A549 (cell line): ENCODE measurements around the gene EME2. TPM values are rescaled to one million over a fixed set of nuclear protein-coding genes. Genes with fewer than 3 reads are reported as not detected.

Source experiments
- ATAC-seq, 2 experiments: fragments of 200-7000 bp in 1 of 2; fragments of >200 bp in 1 of 2; cut with Nextera tagmentation in 1 of 2; cut with Tn5 transposase in 1 of 2; 3 replicates each; pipeline versions ENCODE4 v1.8.0 to v1.9.1; 2018 to 2020; ENCODE audit warnings: mild to moderate bottlenecking in 1 of 2, moderate library complexity in 1 of 2
- CTCF ChIA-PET: fragments of 300-600 bp; sonication (Branson Sonifier 250); formaldehyde crosslinking; extraction: SDS; loops from one replicate; lab custom pipeline; 2021; ENCODE audit warnings: antibody characterized with exemption, inconsistent platforms; lab: Yijun Ruan, JAX
- POLR2A ChIA-PET: fragments of 350-600 bp; formaldehyde crosslinking; extraction: SDS; loops from one replicate; lab custom pipeline; 2021; ENCODE audit warnings: antibody characterized with exemption, inconsistent platforms; lab: Yijun Ruan, JAX
- DNase-seq, 2 experiments: peaks; one replicate each; pipeline versions ENCODE4 v3.0.0 to v3.0.0-alpha.2; 2011 to 2016; ENCODE audit warnings: low read depth in 1 of 2, low spot score in 1 of 2
- FAIRE-seq: peaks from 2 replicates; lab custom pipeline; 2011; peaks lifted over from hg19 to GRCh38; lab: Jason Lieb, UNC
- H3K27ac ChIP-seq, 2 experiments: fragments of >200 bp; sonication (Bioruptor Twin); formaldehyde crosslinking; 3 replicates each; pipeline ENCODE4 v1.5.1; 2016 to 2017
- H3K4me1 ChIP-seq: fragments of >200 bp; sonication (Bioruptor Twin); formaldehyde crosslinking; 3 replicates; pipeline ENCODE4 v1.6.1; 2016
- H3K4me2 ChIP-seq: fragments of >200 bp; sonication (Bioruptor Twin); formaldehyde crosslinking; 3 replicates; pipeline ENCODE4 v1.6.1; 2016
- H3K4me3 ChIP-seq: fragments of >200 bp; sonication (Bioruptor Twin); formaldehyde crosslinking; 3 replicates; pipeline ENCODE4 v1.5.1; 2016
- H3K9me3 ChIP-seq: fragments of >200 bp; sonication (Bioruptor Twin); formaldehyde crosslinking; 3 replicates; pipeline ENCODE4 v1.6.1; 2016
- ATOH8 ChIP-seq: fragments of 250-450 bp; sonication (Bioruptor Pico); IDR thresholded peaks from 2 replicates; pipeline ENCODE4 v1.5.0; 2020; ENCODE audit warnings: low read depth, mild to moderate bottlenecking, moderate library complexity
- BHLHE40 ChIP-seq: IDR thresholded peaks from 2 replicates; pipeline ENCODE4 v1.6.1; 2012; ENCODE audit warnings: low read depth, low read length, inconsistent platforms
- CBX8 ChIP-seq: fragments of 200-600 bp; sonication (generic); IDR thresholded peaks from 2 replicates; pipeline ENCODE4 v1.6.1; 2016
- CHD4 ChIP-seq: fragments of 200-600 bp; sonication (generic); IDR thresholded peaks from 2 replicates; pipeline ENCODE4 v1.6.1; 2016; ENCODE audit warnings: antibody characterized with exemption, mild to moderate bottlenecking, borderline replicate concordance
- E2F6 ChIP-seq: IDR thresholded peaks from 2 replicates; pipeline ENCODE4 v1.6.1; 2012; ENCODE audit warnings: low read depth, borderline replicate concordance
- FOSL2 ChIP-seq, 2 experiments: fragments of 450-650 bp in 1 of 2; fragments of >200 bp in 1 of 2; sonication (Bioruptor Twin) in 1 of 2; formaldehyde crosslinking; IDR thresholded peaks; 2 replicates each; pipeline versions ENCODE4 v1.5.0 to v1.6.1; 2016 to 2020; ENCODE audit warnings: mild to moderate bottlenecking in 1 of 2, moderate library complexity in 1 of 2
- GATA3 ChIP-seq: IDR thresholded peaks from 2 replicates; pipeline ENCODE4 v1.6.1; 2012; ENCODE audit warnings: borderline replicate concordance
- HDAC2 ChIP-seq: fragments of 200-600 bp; sonication (generic); IDR thresholded peaks from 2 replicates; pipeline ENCODE4 v1.6.1; 2016
- JUN ChIP-seq, 2 experiments: fragments of >200 bp; sonication (Bioruptor Twin); formaldehyde crosslinking; IDR thresholded peaks; 2 replicates in 1 of 2; 3 replicates in 1 of 2; pipeline ENCODE4 v1.6.1; 2016 to 2017
- KDM1A ChIP-seq: fragments of 200-600 bp; sonication (generic); IDR thresholded peaks from 2 replicates; pipeline ENCODE4 v1.6.1; 2016; ENCODE audit warnings: low read depth, mild to moderate bottlenecking
- MAFK ChIP-seq: fragments of 450-650 bp; IDR thresholded peaks from 2 replicates; pipeline ENCODE4 v1.6.1; 2014; ENCODE audit not compliant: partially characterized antibody
- REST ChIP-seq: fragments of 200-600 bp; sonication (generic); IDR thresholded peaks from 2 replicates; pipeline ENCODE4 v1.6.1; 2016; ENCODE audit warnings: antibody characterized with exemption, mild to moderate bottlenecking, moderate library complexity
- SMC3 ChIP-seq: fragments of >200 bp; sonication (Bioruptor Twin); formaldehyde crosslinking; IDR thresholded peaks from 3 replicates; pipeline ENCODE4 v1.6.1; 2018; ENCODE audit warnings: inconsistent platforms
- SREBF2 ChIP-seq: fragments of 450-650 bp; IDR thresholded peaks from 2 replicates; pipeline ENCODE4 v1.6.1; 2014; ENCODE audit warnings: mild to moderate bottlenecking, moderate library complexity
- ZFP36 ChIP-seq: fragments of 450-650 bp; IDR thresholded peaks from 2 replicates; pipeline ENCODE4 v1.6.1; 2014; ENCODE audit warnings: borderline replicate concordance; ENCODE audit not compliant: partially characterized antibody
- ZSCAN20 ChIP-seq: fragments of 250-450 bp; sonication (Bioruptor Pico); IDR thresholded peaks from 2 replicates; pipeline ENCODE4 v1.8.0; 2022; ENCODE audit warnings: mild to moderate bottlenecking, moderate library complexity
- WGBS: methylation state at CpG from one replicate; pipeline ENCODE4 v1.1.6; 2017; ENCODE audit errors: missing lambda C conversion rate; 5-methylcytosine and 5-hydroxymethylcytosine counted together
- polyA plus RNA-seq, 4 experiments: library from polyadenylated mRNA; depleted of rRNA in 3 of 4; stranded (reverse); fragments of >200 nt; fragmentation: RNase III in 1 of 4; extraction: RNeasy Plus Mini Kit Qiagen cat#74134 plus additional on column Dnase treatment in 1 of 4; gene quantifications; 2 replicates in 3 of 4; 3 replicates in 1 of 4; pipeline ENCODE4 v1.2.3, GENCODE V29; 2011 to 2017

The EME2 gene
- polyA plus RNA-seq, 2 of the 4 experiments (the other 2 are of a cell fraction) = 2.9 to 16.5 TPM

GRCh38 chr16:1745900-1746692 lies 26.5 kb upstream of the EME2 start:
- DNase-seq (no peak), FAIRE-seq (no peak), ATAC-seq (peak in 1 of 2 experiments; percentile 23; a peak in 3 of 6 replicates)
- ChIA-PET POLR2A (interaction anchor here (0.5 to 1.8 kb wide), 7 partner anchors 9 to 55 kb away, joined by 3 to 19 read pairs (median 4); partner anchors contain the start of genes EME2, MAPK8IP3 and MRPS34), CTCF (interaction anchor here (0.8 to 4.0 kb wide), 14 partner anchors 12 to 402 kb away, joined by 3 to 13 read pairs (median 4); partner anchors contain the start of genes EME2, MAPK8IP3 and MRPS34)
- no peak for TF ChIP-seq SREBF2
- no peak for TF ChIP-seq KDM1A
- TF ChIP-seq FOSL2 (IDR thresholded peaks at IDR 0.05) = no peak
- 0 out of 2 replicates have a peak, but pooled peaks have one; percentile 6 for TF ChIP-seq FOSL2 (CRISPR knock-in tag; IDR thresholded peaks at IDR 0.05)
- Histone ChIP-seq H3K27ac (peak overlapping the region; percentile 72 to 78), H3K9me3 (no peaks in the 10 kb centered on the region), H3K4me2 (peak overlapping the region; percentile 65), H3K4me1 (peaks cover 22% of the 10 kb centered on the region), H3K4me3 (no peak overlapping the region)
- WGBS = 86% methylated on average over 25 of the region's 29 CpGs

GRCh38 chr16:1746693-1747195 lies 25.9 kb upstream of the EME2 start:
- WGBS = 56% methylated on average over 27 of the region's 31 CpGs
- peak; percentile 60 to 74 for ATAC-seq

GRCh38 chr16:1747934-1748333 lies 24.7 kb upstream of the EME2 start:
- DNase-seq (no peak), ATAC-seq (no peak), FAIRE-seq (no peak)
- 96% methylated on average over 4 of the region's 11 CpGs for WGBS
- no peak overlapping the region for H3K27ac ChIP-seq
- peaks cover 22% of the 10 kb centered on the region for H3K4me1 ChIP-seq
- H3K4me2 ChIP-seq = no peak overlapping the region
- CTCF ChIA-PET = interaction anchor here (1.1 to 4.0 kb wide), 4 partner anchors 17 to 57 kb away, joined by 3 to 13 read pairs (median 4); partner anchors contain the start of genes EME2, MAPK8IP3 and MRPS34
- H3K4me3 ChIP-seq = no peak overlapping the region
- no peaks in the 10 kb centered on the region for H3K9me3 ChIP-seq
- POLR2A ChIA-PET = interaction anchor here (1.1 kb wide), 1 partner anchor 42 kb away, joined by 3 read pairs; the partner anchor contains the start of gene MAPK8IP3
- no peak for TF ChIP-seq REST
- TF ChIP-seq MAFK = no peak
- TF ChIP-seq ZFP36 = no peak
- TF ChIP-seq GATA3 = no peak
- TF ChIP-seq ZSCAN20 (CRISPR knock-in tag) = no peak
- TF ChIP-seq BHLHE40 = no peak
- no peak for TF ChIP-seq ATOH8 (CRISPR knock-in tag)
- no peak for TF ChIP-seq JUN (IDR thresholded peaks at IDR 0.05)
- no peak for TF ChIP-seq E2F6
- TF ChIP-seq SMC3 = no peak
- TF ChIP-seq CHD4 = no peak
- no peak for TF ChIP-seq CBX8
- TF ChIP-seq, all 56 proteins: peak for 0

More at GRCh38 chr16:1746693-1747195, 25.9 kb upstream of the EME2 start:
- no peaks in the 10 kb centered on the region for H3K9me3 ChIP-seq
- ChIA-PET POLR2A (interaction anchor here (1.0 to 1.8 kb wide), 3 partner anchors 8 to 40 kb away, joined by 3 to 19 read pairs (median 4); partner anchors contain the start of gene MAPK8IP3), CTCF (interaction anchor here (1.0 to 4.0 kb wide), 3 partner anchors 18 to 36 kb away, joined by 3 to 13 read pairs (median 4); no protein-coding TSS in a partner anchor)
- TF ChIP-seq HDAC2 = no peak
- TF ChIP-seq FOSL2 (IDR thresholded peaks at IDR 0.05) = no peak
- TF ChIP-seq FOSL2 (CRISPR knock-in tag; IDR thresholded peaks at IDR 0.05) = peak; percentile 29; the same call in 1 of the 2 replicates
- H3K4me3 ChIP-seq = no peak overlapping the region
- FAIRE-seq (no peak), DNase-seq (peak in 1 of 2 experiments; percentile 61)
- H3K4me2 ChIP-seq = peak overlapping the region; percentile 65
- H3K4me1 ChIP-seq = peaks cover 22% of the 10 kb centered on the region
- H3K27ac ChIP-seq = peak overlapping the region; percentile 72 to 78
